MCF 10A (cell line): ENCODE results near the gene CORO6. TPM values are rescaled to one million over a fixed set of nuclear protein-coding genes. Genes with fewer than 3 reads are reported as not detected.
A peak's percentile ranks its signal among the peaks of the same experiment; 100 is the strongest.

Experiments
- BruUV-seq: library from RNA; stranded (reverse); fragments of 400-500 nt; replicated peaks from 2 replicates; lab custom pipeline; 2021; lab: Mats Ljungman, UMichigan
- CTCF ChIA-PET: fragments of 300-600 bp; sonication (Branson Sonifier 250); formaldehyde crosslinking; extraction: SDS; loops from one replicate; lab custom pipeline; 2021; ENCODE audit warnings: antibody characterized with exemption, inconsistent platforms; lab: Yijun Ruan, JAX
- POLR2A ChIA-PET: fragments of 300-600, 350-650 bp; sonication (Branson Sonifier 250); formaldehyde crosslinking; extraction: SDS; loops from one replicate; lab custom pipeline; 2020; ENCODE audit warnings: antibody characterized with exemption, inconsistent platforms; lab: Yijun Ruan, JAX
- DNase-seq: peaks from one replicate; pipeline ENCODE4 v3.0.0-alpha.2; 2018; ENCODE audit not compliant: unreplicated experiment
- H3K27ac Mint-ChIP-seq: one replicate; pipeline ENCODE4 v1.8.0; 2022; ENCODE audit warnings: mild to moderate bottlenecking, low read depth, mixed read lengths; ENCODE audit not compliant: unreplicated experiment
- H3K27me3 Mint-ChIP-seq: one replicate; pipeline ENCODE4 v1.8.0; 2022; ENCODE audit warnings: mixed read lengths; ENCODE audit not compliant: insufficient read depth, unreplicated experiment
- H3K36me3 Mint-ChIP-seq: one replicate; pipeline ENCODE4 v1.8.0; 2022; ENCODE audit warnings: mild to moderate bottlenecking, moderate library complexity, mixed read lengths; ENCODE audit not compliant: insufficient read depth, unreplicated experiment
- H3K4me1 Mint-ChIP-seq: one replicate; pipeline ENCODE4 v1.8.0; 2022; ENCODE audit warnings: mixed read lengths; ENCODE audit not compliant: insufficient read depth, unreplicated experiment
- H3K4me3 Mint-ChIP-seq: one replicate; pipeline ENCODE4 v1.8.0; 2022; ENCODE audit warnings: mild to moderate bottlenecking, moderate library complexity, mixed read lengths; ENCODE audit not compliant: unreplicated experiment
- H3K9me3 Mint-ChIP-seq: one replicate; pipeline ENCODE4 v1.8.0; 2022; ENCODE audit warnings: mixed read lengths; ENCODE audit not compliant: unreplicated experiment
- intact Hi-C: fragments of 100-400 bp; cut with micrococcal nuclease; formaldehyde crosslinking; loops from 2 replicates; pipeline ENCODE4 v1.14.1; 2022
- total RNA-seq: library from RNA; stranded (reverse); gene quantifications from 2 replicates; pipeline ENCODE4 v1.2.3, GENCODE V29; 2022
- TF ChIP-seq, protein P1 (sequence below): fragments of 200-600 bp; IDR thresholded peaks from one replicate; pipeline ENCODE4 v1.8.0; 2022; ENCODE audit warnings: antibody characterized with exemption, mild to moderate bottlenecking; ENCODE audit not compliant: unreplicated experiment

CORO6 gene
- total RNA-seq, 1 experiment from 2014 or later, result 1.6 TPM

DNA sequence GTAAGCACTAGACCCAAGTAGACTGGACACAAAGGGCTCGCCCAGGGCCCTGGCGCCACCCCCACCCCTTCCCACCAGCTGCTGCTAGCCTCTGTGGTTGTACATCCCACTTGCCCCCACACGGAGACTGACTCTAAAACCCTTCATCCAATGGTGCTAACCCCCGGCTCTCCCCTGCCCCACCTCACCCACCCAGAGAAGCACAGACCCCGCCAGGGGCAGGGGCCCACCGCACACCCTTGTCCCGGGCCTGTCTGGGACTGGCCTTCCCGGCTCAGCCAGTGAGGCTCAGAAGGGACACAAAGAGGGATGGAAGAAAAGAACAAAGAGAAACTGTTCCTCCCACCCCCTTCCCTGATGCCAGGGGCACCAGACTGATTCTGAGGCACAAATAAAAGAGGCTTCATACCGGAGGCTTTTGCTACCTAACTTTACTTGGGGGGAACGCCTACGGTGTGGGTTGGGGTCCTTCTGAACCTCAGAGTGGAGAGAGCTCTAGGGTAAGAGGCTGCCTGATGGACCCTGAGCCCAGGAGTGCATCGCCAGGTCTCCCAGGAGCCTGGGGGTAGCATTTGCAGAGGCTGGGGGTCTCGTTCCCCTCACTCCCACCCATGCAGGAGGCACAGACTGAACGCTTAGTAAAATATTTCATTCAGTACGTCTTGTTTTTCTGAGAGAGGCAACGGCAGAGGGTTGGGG, 8.2 kb downstream of the CORO6 start:
- TF ChIP-seq, protein P1, sequence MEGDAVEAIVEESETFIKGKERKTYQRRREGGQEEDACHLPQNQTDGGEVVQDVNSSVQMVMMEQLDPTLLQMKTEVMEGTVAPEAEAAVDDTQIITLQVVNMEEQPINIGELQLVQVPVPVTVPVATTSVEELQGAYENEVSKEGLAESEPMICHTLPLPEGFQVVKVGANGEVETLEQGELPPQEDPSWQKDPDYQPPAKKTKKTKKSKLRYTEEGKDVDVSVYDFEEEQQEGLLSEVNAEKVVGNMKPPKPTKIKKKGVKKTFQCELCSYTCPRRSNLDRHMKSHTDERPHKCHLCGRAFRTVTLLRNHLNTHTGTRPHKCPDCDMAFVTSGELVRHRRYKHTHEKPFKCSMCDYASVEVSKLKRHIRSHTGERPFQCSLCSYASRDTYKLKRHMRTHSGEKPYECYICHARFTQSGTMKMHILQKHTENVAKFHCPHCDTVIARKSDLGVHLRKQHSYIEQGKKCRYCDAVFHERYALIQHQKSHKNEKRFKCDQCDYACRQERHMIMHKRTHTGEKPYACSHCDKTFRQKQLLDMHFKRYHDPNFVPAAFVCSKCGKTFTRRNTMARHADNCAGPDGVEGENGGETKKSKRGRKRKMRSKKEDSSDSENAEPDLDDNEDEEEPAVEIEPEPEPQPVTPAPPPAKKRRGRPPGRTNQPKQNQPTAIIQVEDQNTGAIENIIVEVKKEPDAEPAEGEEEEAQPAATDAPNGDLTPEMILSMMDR, result no peak
- no peaks in the 10 kb centered on the region for H3K36me3 Mint-ChIP-seq
- POLR2A ChIA-PET, result interaction anchor here (0.5 kb wide), 1 partner anchor 167 kb away, joined by 3 read pairs; no protein-coding TSS in a partner anchor
- H3K4me3 Mint-ChIP-seq, result no peak overlapping the region
- intact Hi-C loops, result no loop called here
- no peak for DNase-seq
- CTCF ChIA-PET, result interaction anchor here (0.6 to 0.8 kb wide), 2 partner anchors 34 to 127 kb away, joined by 3 to 5 read pairs; no protein-coding TSS in a partner anchor
- H3K27me3 Mint-ChIP-seq, result no peaks in the 10 kb centered on the region
- peaks cover 3% of the 10 kb centered on the region for H3K4me1 Mint-ChIP-seq
- H3K9me3 Mint-ChIP-seq, result no peaks in the 10 kb centered on the region
- H3K27ac Mint-ChIP-seq, result no peak overlapping the region
- TSS peak; percentile 21 for BruUV-seq

DNA sequence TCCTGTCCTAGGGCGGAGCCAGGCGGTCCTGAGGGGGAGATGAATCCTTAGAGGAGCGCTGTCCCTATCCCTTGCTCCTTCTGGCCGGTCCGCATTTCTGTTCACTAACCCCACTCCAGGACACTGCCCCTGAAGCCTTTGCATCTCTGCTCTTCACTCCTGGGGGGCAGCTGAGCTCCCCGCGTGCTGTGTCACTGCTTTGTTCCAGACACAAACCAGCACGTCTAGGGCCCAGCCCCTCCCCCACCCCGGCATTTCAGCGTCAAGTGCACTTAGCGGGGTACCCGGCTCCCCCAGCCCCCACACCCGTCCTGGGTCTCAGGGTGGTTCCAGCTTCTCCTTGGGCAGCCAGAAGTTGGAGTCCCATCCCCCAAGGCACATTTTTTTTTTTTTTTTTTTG, 8.9 kb downstream of the CORO6 start:
- H3K36me3 Mint-ChIP-seq, result no peaks in the 10 kb centered on the region
- H3K4me3 Mint-ChIP-seq, result no peak overlapping the region
- BruUV-seq, result no TSS peak

DNA sequence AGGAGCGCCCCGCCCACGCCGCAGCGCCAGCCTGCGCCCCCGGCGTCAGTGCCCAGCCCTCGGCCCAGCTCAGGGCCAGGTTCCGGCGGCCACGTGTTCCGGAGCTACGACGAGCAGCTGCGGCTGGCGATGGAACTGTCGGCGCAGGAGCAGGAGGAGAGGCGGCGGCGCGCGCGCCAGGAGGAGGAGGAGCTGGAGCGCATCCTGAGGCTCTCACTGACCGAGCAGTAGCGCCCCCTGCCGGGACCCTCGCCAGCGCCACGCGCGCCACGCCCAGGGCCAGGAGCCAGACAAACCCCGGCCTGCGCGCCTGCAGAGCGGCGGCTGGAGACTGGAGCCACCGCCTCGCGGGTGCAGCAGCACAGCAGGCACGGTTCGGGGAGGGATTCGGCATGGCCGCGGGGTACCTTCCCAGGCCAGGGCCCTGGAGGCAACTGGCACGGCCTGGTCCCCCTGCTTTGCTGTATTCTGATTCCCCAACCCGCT, 9.3 kb downstream of the CORO6 start:
- H3K4me1 Mint-ChIP-seq, result no peaks in the 10 kb centered on the region
- no peak overlapping the region for H3K27ac Mint-ChIP-seq
- no peak overlapping the region for H3K4me3 Mint-ChIP-seq
- CTCF ChIA-PET, result interaction anchor here (1.0 kb wide), 1 partner anchor 22 kb away, joined by 4 read pairs; no protein-coding TSS in a partner anchor
- no peak for DNase-seq
- no peaks in the 10 kb centered on the region for H3K36me3 Mint-ChIP-seq
- POLR2A ChIA-PET, result no interaction called here
- intact Hi-C loops, result no loop called here
- TF ChIP-seq, protein P1, result no peak
- no TSS peak for BruUV-seq
- no peaks in the 10 kb centered on the region for H3K9me3 Mint-ChIP-seq
- H3K27me3 Mint-ChIP-seq, result no peaks in the 10 kb centered on the region

More for the DNA sequence above, 8.9 kb downstream of the CORO6 start:
- H3K9me3 Mint-ChIP-seq, result no peaks in the 10 kb centered on the region
- ChIA-PET CTCF (interaction anchor here (0.6 to 1.0 kb wide), 2 partner anchors 22 to 127 kb away, joined by 3 to 4 read pairs; no protein-coding TSS in a partner anchor), POLR2A (no interaction called here)
- no peak for DNase-seq
- no peaks in the 10 kb centered on the region for H3K27me3 Mint-ChIP-seq
- TF ChIP-seq, protein P1, result no peak
- no peaks in the 10 kb centered on the region for H3K4me1 Mint-ChIP-seq
- intact Hi-C loops, result no loop called here
- H3K27ac Mint-ChIP-seq, result no peak overlapping the region

DNA sequence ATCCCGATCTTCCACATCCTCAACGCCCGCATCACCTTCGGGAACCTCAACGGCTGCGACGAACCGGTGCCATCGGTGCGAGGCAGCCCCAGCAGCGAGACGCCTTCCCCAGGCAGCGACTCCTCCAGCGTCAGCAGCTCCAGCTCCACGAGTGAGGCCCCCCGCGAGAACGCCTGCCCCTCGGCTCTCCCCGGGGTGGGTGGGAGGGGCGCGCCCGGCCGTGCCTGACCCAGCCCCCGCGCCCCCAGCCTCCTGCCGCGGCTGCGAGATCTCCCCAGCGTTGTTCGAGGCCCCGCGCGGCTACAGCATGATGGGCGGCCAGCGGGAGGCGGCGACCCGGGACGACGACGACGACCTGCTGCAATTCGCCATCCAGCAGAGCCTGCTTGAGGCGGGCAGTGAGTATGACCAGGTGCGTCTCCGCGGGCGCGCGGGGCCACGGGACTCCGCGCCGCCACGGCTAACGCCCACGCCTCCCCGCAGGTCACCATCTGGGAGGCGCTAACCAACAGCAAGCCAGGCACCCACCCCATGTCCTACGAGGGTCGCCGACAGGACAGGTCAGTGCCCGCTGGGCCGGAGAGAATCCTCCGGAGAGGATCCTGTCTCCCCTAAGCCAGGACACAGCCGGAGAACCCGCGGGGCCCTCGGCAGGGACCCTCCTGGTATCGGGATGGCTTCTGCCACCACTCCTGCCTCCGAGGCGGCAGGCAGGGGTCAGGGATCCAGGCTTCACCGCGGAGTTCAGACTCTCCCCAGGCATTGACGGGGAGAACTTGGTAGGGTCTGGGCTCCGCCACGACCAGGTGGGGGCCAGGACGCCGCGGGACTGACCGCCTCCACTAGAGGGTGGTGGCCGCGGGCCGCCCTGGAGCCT, 10.1 kb downstream of the CORO6 start:
- H3K27me3 Mint-ChIP-seq, result no peaks in the 10 kb centered on the region
- intact Hi-C loops, result no loop called here
- CTCF ChIA-PET, result interaction anchor here (1.0 kb wide), 1 partner anchor 21 kb away, joined by 4 read pairs; no protein-coding TSS in a partner anchor
- H3K4me3 Mint-ChIP-seq, result no peak overlapping the region
- H3K27ac Mint-ChIP-seq, result no peak overlapping the region
- TF ChIP-seq, protein P1, result no peak
- H3K9me3 Mint-ChIP-seq, result no peaks in the 10 kb centered on the region
- no peak for DNase-seq
- no peaks in the 10 kb centered on the region for H3K4me1 Mint-ChIP-seq
- no TSS peak for BruUV-seq
- POLR2A ChIA-PET, result no interaction called here
- no peaks in the 10 kb centered on the region for H3K36me3 Mint-ChIP-seq
